Fibroblast of the aortic adventitia (primary cell): Measurements from ENCODE around the gene PLCL1. TPM values are rescaled to one million over a fixed set of nuclear protein-coding genes. Genes with fewer than 3 reads are reported as not detected.

Experiments used
- DNase-seq: peaks from one replicate; pipeline ENCODE4 v3.0.0-alpha.2; 2010; ENCODE audit warnings: low read depth
- H3K4me3 ChIP-seq: 2 replicates; pipeline ENCODE4 v1.5.1; 2011; ENCODE audit warnings: low read depth, mild to moderate bottlenecking, control low read depth, low read length, moderate library complexity
- CTCF ChIP-seq: IDR thresholded peaks from 2 replicates; pipeline ENCODE4 v1.5.1; 2011; ENCODE audit warnings: mild to moderate bottlenecking, low read length, control low read depth, inconsistent platforms; ENCODE audit not compliant: insufficient read depth
- total RNA-seq: library from RNA; depleted of rRNA; stranded (reverse); fragments of >200 nt; gene quantifications from 2 replicates; pipeline ENCODE4 v1.2.3, GENCODE V29; 2012; ENCODE audit warnings: low replicate concordance

The PLCL1 gene
- total RNA-seq, 1 donor = 17.7 TPM

GRCh38 chr2:197913084-197913483 lies 108.7 kb downstream of the PLCL1 start:
- no peak overlapping the region for H3K4me3 ChIP-seq
- no peak for DNase-seq
- TF ChIP-seq CTCF = no peak

- no peak overlapping the region for H3K4me3 ChIP-seq
- peak; percentile 39 for DNase-seq
- TF ChIP-seq CTCF = no peak
Observed at GRCh38 chr2:197914778-197915177, 110.4 kb downstream of the PLCL1 start.

GRCh38 chr2:197915548-197916265 lies 111.3 kb downstream of the PLCL1 start:
- no peak for TF ChIP-seq CTCF
- H3K4me3 ChIP-seq = no peak overlapping the region
- DNase-seq = peak; percentile 95

- DNase-seq = no peak
- no peak for TF ChIP-seq CTCF
- H3K4me3 ChIP-seq = no peak overlapping the region
Observed at GRCh38 chr2:197919487-197919886, 115.1 kb downstream of the PLCL1 start.

- DNase-seq = no peak
- TF ChIP-seq CTCF = no peak
- no peak overlapping the region for H3K4me3 ChIP-seq
Observed at GRCh38 chr2:197920088-197920487, 115.7 kb downstream of the PLCL1 start.

- DNase-seq = no peak
- no peak for TF ChIP-seq CTCF
- H3K4me3 ChIP-seq = no peak overlapping the region
Observed at GRCh38 chr2:197920592-197921201, 116.3 kb downstream of the PLCL1 start.
